Liver (tissue), 9 donors: ENCODE measurements around the gene NTF4. TPM values are rescaled to one million over a fixed set of nuclear protein-coding genes. Genes with fewer than 3 reads are reported as not detected.

ENCODE experiments used
- DNase-seq: peaks from one replicate; pipeline ENCODE4 v3.0.0-alpha.2; 2017; ENCODE audit warnings: low spot score
- H3K27ac ChIP-seq, 2 donors: one replicate each; pipeline ENCODE4 v1.7.0; 2013; ENCODE audit warnings: inconsistent platforms in 2 of 2, low read length in 2 of 2, control low read depth in 1 of 2, low read depth in 1 of 2, mild to moderate bottlenecking in 1 of 2
- H3K27me3 ChIP-seq, 4 donors: one replicate each; pipeline versions ENCODE4 v1.6.1 to v1.7.0; 2013; ENCODE audit warnings: low read length in 3 of 4, inconsistent platforms in 1 of 4, mild to moderate bottlenecking in 1 of 4, moderate library complexity in 1 of 4; ENCODE audit not compliant: control insufficient read depth in 4 of 4, insufficient read depth in 4 of 4
- H3K36me3 ChIP-seq, 4 donors: one replicate each; pipeline versions ENCODE4 v1.6.1 to v1.7.0; 2013; ENCODE audit warnings: low read length in 3 of 4, mild to moderate bottlenecking in 3 of 4, low read depth in 1 of 4, moderate library complexity in 1 of 4; ENCODE audit not compliant: control insufficient read depth in 4 of 4, insufficient read depth in 3 of 4
- H3K4me1 ChIP-seq, 4 donors: one replicate each; pipeline versions ENCODE4 v1.6.1 to v1.7.0; 2013; ENCODE audit warnings: low read length in 3 of 4, mild to moderate bottlenecking in 3 of 4, moderate library complexity in 1 of 4; ENCODE audit not compliant: control insufficient read depth in 4 of 4, insufficient read depth in 4 of 4
- H3K4me3 ChIP-seq, 3 donors: one replicate each; pipeline versions ENCODE4 v1.6.1 to v1.7.0; 2013; ENCODE audit warnings: low read length in 3 of 3, control low read depth in 1 of 3, low read depth in 1 of 3, mild to moderate bottlenecking in 1 of 3
- H3K9ac ChIP-seq, 2 donors: one replicate each; pipeline ENCODE4 v1.7.0; 2013; ENCODE audit warnings: low read length in 2 of 2, mild to moderate bottlenecking in 2 of 2, moderate library complexity in 2 of 2, control low read depth in 1 of 2, low read depth in 1 of 2
- H3K9me3 ChIP-seq, 4 donors: one replicate each; pipeline versions ENCODE4 v1.6.1 to v1.7.0; 2013; ENCODE audit warnings: low read length in 3 of 4; ENCODE audit not compliant: control insufficient read depth in 4 of 4
- ATF3 ChIP-seq: IDR thresholded peaks from 2 replicates; pipeline ENCODE4 v1.6.1; 2016; ENCODE audit warnings: antibody characterized with exemption
- CTCF ChIP-seq: fragments of 150-350 bp; IDR thresholded peaks from 2 replicates; pipeline ENCODE4 v1.5.1; 2017; ENCODE audit warnings: improper control_type of control experiment, low read depth, low read length; ENCODE audit not compliant: missing input control
- EGR1 ChIP-seq, 2 donors: IDR thresholded peaks; 2 replicates each; pipeline ENCODE4 v1.6.1; 2016 to 2018; ENCODE audit warnings: antibody characterized with exemption in 2 of 2, low read depth in 2 of 2
- FOXA1 ChIP-seq: IDR thresholded peaks from 2 replicates; pipeline ENCODE4 v1.6.1; 2016; ENCODE audit warnings: antibody characterized with exemption
- FOXA2 ChIP-seq: IDR thresholded peaks from 2 replicates; pipeline ENCODE4 v1.6.1; 2016; ENCODE audit warnings: antibody characterized with exemption
- GABPA ChIP-seq, 2 donors: IDR thresholded peaks in 1 of 2; conservative IDR thresholded peaks in 1 of 2; 2 replicates each; pipeline ENCODE4 v1.6.1; 2016; ENCODE audit warnings: antibody characterized with exemption in 2 of 2, mild to moderate bottlenecking in 1 of 2, moderate library complexity in 1 of 2
- HNF4A ChIP-seq, 2 donors: conservative IDR thresholded peaks; 2 replicates each; pipeline ENCODE4 v1.6.1; 2016; ENCODE audit warnings: antibody characterized with exemption in 2 of 2, mild to moderate bottlenecking in 2 of 2
- HNF4G ChIP-seq: IDR thresholded peaks from 2 replicates; pipeline ENCODE4 v1.6.1; 2016; ENCODE audit warnings: antibody characterized with exemption
- JUND ChIP-seq, 2 donors: IDR thresholded peaks; 2 replicates each; pipeline ENCODE4 v1.6.1; 2016; ENCODE audit warnings: antibody characterized with exemption in 2 of 2
- MAX ChIP-seq: IDR thresholded peaks from 2 replicates; pipeline ENCODE4 v1.6.1; 2016; ENCODE audit warnings: antibody characterized with exemption
- NR2F2 ChIP-seq: IDR thresholded peaks from 2 replicates; pipeline ENCODE4 v1.6.1; 2016; ENCODE audit warnings: antibody characterized with exemption
- RAD21 ChIP-seq, 2 donors: IDR thresholded peaks; 2 replicates each; pipeline ENCODE4 v1.6.1; 2016; ENCODE audit warnings: antibody characterized with exemption in 2 of 2, mild to moderate bottlenecking in 2 of 2
- RXRA ChIP-seq, 2 donors: IDR thresholded peaks; 2 replicates each; pipeline ENCODE4 v1.6.1; 2017 to 2018; ENCODE audit warnings: antibody characterized with exemption in 2 of 2, mild to moderate bottlenecking in 1 of 2
- SP1 ChIP-seq: IDR thresholded peaks from 2 replicates; pipeline ENCODE4 v1.6.1; 2018; ENCODE audit warnings: antibody characterized with exemption, mild to moderate bottlenecking
- TAF1 ChIP-seq: conservative IDR thresholded peaks from 2 replicates; pipeline ENCODE4 v1.6.1; 2016; ENCODE audit warnings: antibody characterized with exemption, mild to moderate bottlenecking
- YY1 ChIP-seq: IDR thresholded peaks from 2 replicates; pipeline ENCODE4 v1.6.1; 2016; ENCODE audit warnings: antibody characterized with exemption, mild to moderate bottlenecking
- ZBTB33 ChIP-seq: IDR thresholded peaks from 2 replicates; pipeline ENCODE4 v1.6.1; 2016; ENCODE audit warnings: antibody characterized with exemption
- WGBS: extraction: QIAGEN DNeasy Blood & Tissue Kit; methylation state at CpG from one replicate; pipeline ENCODE4 v1.1.7; 2013; 5-methylcytosine and 5-hydroxymethylcytosine counted together
- polyA plus RNA-seq, 2 donors: library from polyadenylated mRNA; stranded (reverse) in 1 of 2; unstranded in 1 of 2; fragments of 200-250 nt in 1 of 2; fragments of >200 nt in 1 of 2; fragmentation: Nextera tagmentation in 1 of 2; extraction: Ambion mirVana in 1 of 2; gene quantifications; one replicate each; pipeline versions ENCODE4 v1.2.1 to v1.2.3, GENCODE V29; 2013 to 2015
- total RNA-seq, 2 donors: library from RNA; depleted of rRNA; stranded (reverse); fragments of >200 nt; gene quantifications; one replicate each; pipeline ENCODE4 v1.2.3, GENCODE V29; 2014
- donor health status: healthy.
- donor health status: healthy.
- donor health status: healthy.
- donor health status: healthy.
- donor health status: healthy.

NTF4 gene
- total and polyA plus RNA-seq, 4 donors, result not detected

- no peak for TF ChIP-seq HNF4G
- TF ChIP-seq FOXA2, result no peak
- no peak for TF ChIP-seq TAF1
Observed at GRCh38 chr19:49017041-49017665, 47.5 kb downstream of the NTF4 start, which contains the start of gene LHB (continued).

DNA sequence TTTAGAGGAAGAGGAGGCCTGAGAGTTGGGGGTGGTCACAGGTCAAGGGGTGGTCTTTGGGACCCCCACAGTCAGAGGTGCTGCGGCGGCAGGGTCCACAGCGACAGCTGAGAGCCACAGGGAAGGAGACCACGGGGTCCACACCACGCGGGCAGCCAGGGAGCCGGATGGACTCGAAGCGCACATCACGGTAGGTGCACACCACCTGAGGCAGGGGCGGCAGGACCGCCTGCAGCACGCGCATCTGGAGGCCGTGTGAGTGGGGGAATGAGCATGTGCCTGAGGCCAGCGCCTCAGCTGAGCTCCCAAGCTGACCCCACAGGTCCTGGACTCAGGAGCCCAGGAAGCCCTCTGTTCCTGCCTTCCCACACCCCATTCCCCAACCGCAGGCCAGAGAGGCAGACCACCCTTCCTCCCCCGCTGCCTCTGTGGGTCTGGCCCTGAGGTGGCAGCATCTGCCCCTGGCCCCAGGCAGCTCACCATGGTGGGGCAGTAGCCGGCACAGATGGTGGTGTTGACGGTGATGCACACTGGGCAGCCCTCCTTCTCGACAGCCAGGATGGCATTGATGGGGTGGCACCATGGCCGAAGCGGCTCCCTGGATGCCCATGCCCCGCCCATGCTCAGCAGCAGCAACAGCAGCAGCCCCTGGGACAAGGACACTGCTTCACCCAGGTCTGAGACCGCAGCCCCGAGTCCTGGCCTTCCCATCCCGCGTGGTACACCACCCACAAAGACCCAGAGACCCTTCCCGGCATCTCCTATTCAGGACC, 48.4 kb downstream of the NTF4 start:
- no peaks in the 10 kb centered on the region for H3K9me3 ChIP-seq
- no peak overlapping the region for H3K27ac ChIP-seq
- DNase-seq, result no peak
- H3K4me1 ChIP-seq, result peaks cover 5 to 22% (median 16%) of the 10 kb centered on the region in 4 donors
- H3K4me3 ChIP-seq, result no peak overlapping the region
- TF ChIP-seq GABPA (IDR thresholded peaks at IDR 0.05 in 1 of 2, conservative IDR thresholded peaks at IDR 0.05 in 1 of 2) (no peak), ZBTB33 (no peak), TAF1 (no peak), JUND (IDR thresholded peaks at IDR 0.05) (no peak), RXRA (IDR thresholded peaks at IDR 0.05) (no peak), FOXA1 (no peak), HNF4A (conservative IDR thresholded peaks at IDR 0.05) (no peak), NR2F2 (no peak), ATF3 (no peak), SP1 (no peak)
- no peak overlapping the region for H3K9ac ChIP-seq
- H3K27me3 ChIP-seq, result no peaks in the 10 kb centered on the region
- peaks cover 3 to 26% (median 8%) of the 10 kb centered on the region in 4 donors for H3K36me3 ChIP-seq
- 96% methylated on average over 27 of the region's 29 CpGs for WGBS

- Histone ChIP-seq H3K36me3 (peaks cover 4 to 39% (median 9%) of the 10 kb centered on the region in 4 donors), H3K27ac (no peak overlapping the region), H3K9ac (no peak overlapping the region), H3K27me3 (no peaks in the 10 kb centered on the region), H3K4me1 (peaks cover 5 to 22% (median 16%) of the 10 kb centered on the region in 4 donors), H3K9me3 (no peaks in the 10 kb centered on the region), H3K4me3 (no peak overlapping the region)
- no peak for TF ChIP-seq EGR1 (IDR thresholded peaks at IDR 0.05; ENCODE audit: low read depth in 2 of 2)
- no peak for TF ChIP-seq HNF4A (conservative IDR thresholded peaks at IDR 0.05)
- no peak for TF ChIP-seq JUND (IDR thresholded peaks at IDR 0.05)
- TF ChIP-seq FOXA1, result no peak
- TF ChIP-seq ATF3, result no peak
- TF ChIP-seq HNF4G, result no peak
- no peak for TF ChIP-seq GABPA (IDR thresholded peaks at IDR 0.05 in 1 of 2, conservative IDR thresholded peaks at IDR 0.05 in 1 of 2)
- TF ChIP-seq NR2F2, result no peak
- no peak for TF ChIP-seq CTCF
- TF ChIP-seq ZBTB33, result no peak
- TF ChIP-seq MAX, result no peak
- TF ChIP-seq YY1, result no peak
- TF ChIP-seq RAD21 (IDR thresholded peaks at IDR 0.05), result no peak
- no peak for TF ChIP-seq RXRA (IDR thresholded peaks at IDR 0.05)
- WGBS, result 96% methylated on average over 18 of the region's 18 CpGs
- DNase-seq, result no peak
Observed at GRCh38 chr19:49014870-49015255, 49.8 kb downstream of the NTF4 start.
